ENCODE data around the gene ZDHHC17.
"Not testable (repeated sequence)": the region's sequence is repeated elsewhere in the genome, so short reads cannot be mapped to it uniquely, and the experiment has no call there.

Gene ZDHHC17, protein sequence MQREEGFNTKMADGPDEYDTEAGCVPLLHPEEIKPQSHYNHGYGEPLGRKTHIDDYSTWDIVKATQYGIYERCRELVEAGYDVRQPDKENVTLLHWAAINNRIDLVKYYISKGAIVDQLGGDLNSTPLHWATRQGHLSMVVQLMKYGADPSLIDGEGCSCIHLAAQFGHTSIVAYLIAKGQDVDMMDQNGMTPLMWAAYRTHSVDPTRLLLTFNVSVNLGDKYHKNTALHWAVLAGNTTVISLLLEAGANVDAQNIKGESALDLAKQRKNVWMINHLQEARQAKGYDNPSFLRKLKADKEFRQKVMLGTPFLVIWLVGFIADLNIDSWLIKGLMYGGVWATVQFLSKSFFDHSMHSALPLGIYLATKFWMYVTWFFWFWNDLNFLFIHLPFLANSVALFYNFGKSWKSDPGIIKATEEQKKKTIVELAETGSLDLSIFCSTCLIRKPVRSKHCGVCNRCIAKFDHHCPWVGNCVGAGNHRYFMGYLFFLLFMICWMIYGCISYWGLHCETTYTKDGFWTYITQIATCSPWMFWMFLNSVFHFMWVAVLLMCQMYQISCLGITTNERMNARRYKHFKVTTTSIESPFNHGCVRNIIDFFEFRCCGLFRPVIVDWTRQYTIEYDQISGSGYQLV

DNA sequence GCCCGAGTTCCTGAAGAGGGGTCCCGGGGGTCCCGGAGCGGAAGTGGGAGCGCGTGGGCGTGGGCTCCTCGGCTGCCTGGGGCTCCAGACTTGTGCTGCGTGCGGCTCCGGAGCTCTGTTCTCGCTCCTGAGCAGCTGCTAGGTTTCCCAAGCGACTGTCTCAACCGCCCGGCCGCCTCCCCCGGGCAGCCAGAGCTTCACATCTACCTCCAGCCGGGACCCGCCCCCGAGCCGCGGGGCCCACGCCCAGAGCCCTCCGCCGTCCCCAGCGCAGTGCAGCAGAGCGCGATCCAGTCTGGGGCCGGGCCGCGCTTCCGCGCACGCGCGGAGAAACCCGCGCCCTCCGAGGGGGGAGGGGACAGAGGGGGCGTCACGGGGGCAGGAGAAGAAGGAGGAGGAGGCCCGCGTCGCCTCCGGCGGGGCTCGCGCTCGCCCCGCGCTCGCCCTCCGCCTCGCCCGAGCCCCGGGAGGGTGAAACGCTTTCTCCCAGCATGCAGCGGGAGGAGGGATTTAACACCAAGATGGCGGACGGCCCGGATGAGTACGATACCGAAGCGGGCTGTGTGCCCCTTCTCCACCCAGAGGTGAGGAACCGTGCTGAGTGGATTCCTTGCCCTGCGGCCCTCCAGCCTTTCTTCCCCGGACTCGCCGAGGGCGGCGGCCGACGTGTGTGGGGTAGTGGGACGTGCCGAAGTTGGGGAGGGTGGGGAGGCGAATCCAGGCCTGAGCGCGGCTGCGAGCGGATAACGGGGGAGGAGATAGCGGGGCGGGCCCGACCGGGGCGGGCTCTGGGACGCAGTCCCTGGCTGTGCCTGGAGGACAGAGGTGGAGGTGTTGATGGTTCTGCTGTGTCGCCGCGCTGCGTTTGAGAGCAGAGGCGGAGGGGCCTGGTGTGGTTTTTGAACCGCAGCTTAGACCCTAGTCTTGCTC is at the start of gene ZDHHC17:
Gene ZDHHC17, plus strand, starts transcription at position 370 of the 930 bp plus-strand sequence. Its CDS starts 122 bp downstream, at position 492.
- DNase-seq (ENCODE audit: low spot score), result peak; percentile 89

DNA sequence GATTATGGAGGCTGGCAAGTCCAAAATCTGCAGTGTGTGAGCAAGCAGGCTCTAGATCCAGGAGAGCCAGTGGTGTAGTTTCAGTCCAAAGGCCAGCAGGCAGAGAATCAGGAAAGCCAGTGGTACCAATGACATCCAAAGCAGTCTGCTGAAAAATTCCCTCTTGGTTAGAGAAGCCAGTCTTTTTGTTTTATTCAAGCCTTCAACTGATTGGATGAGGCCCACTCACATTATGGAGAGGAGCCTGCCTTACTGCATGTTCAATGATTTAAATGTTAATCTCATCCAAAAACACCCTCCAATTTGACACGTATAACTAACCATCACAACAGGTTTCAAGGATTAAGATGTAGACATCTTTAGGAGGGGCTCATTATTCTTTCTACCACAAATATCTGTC is 49.5 kb upstream of the ZDHHC17 start:
- no peak for DNase-seq (ENCODE audit: low spot score)

DNA sequence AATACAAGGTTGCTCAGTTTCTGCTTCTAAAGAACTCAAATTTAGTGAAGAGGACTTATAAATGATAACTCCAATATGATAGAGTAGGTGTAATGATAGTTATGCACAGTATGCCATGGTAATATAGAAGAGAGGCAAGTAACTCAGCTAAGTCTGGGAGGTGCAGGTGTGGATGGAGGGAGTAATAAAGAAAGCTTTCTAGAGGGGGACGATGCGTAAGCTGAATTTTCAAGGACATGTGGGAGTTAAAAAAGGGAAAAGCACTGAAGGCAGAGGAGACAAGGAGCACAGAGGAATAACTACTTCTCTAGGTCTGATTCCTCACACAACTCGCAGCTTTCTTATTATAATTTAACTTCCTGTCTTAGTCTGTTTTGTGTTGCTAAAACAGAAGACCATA is 49.1 kb upstream of the ZDHHC17 start:
- no peak for DNase-seq (ENCODE audit: low spot score)

DNA sequence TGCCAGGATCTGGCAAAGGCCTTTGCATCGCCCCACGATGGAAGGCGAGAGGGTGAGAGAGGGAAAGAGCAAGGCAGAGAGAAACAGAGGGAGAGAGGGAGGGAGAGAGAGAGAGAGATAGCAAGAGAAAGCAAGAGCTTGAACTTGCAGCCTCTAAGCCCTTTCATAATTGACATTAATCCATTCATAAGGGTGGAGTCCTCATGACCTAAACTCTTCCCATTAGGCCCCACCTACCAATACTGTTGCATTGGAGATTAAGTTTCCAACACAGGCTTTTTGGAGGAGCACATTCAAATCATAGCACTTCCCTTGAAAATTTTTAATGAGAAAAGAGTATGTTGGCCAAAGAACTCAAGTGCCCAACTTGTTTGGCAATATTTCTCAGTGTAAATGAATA is 48.6 kb upstream of the ZDHHC17 start:
- no peak for DNase-seq (ENCODE audit: low spot score)

DNA sequence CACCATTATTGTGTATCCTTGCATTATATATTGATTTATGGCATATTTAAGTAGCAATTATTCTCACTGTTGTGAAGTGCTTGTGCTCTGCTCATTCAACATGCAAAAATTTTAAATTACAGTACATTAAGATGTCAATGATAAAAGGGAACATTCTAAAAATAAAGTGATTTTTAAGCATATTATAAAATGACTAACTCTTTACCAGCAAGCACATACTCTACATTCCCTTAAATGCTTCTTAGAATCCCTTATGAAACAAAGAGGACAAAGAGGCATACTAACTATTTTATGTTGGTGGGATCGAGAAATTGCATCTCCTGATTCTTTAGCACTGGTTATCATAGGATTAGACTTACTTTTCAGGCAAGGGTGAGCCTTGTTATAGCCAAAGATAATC is 46.6 kb upstream of the ZDHHC17 start:
- DNase-seq (ENCODE audit: low spot score), result no peak

DNA sequence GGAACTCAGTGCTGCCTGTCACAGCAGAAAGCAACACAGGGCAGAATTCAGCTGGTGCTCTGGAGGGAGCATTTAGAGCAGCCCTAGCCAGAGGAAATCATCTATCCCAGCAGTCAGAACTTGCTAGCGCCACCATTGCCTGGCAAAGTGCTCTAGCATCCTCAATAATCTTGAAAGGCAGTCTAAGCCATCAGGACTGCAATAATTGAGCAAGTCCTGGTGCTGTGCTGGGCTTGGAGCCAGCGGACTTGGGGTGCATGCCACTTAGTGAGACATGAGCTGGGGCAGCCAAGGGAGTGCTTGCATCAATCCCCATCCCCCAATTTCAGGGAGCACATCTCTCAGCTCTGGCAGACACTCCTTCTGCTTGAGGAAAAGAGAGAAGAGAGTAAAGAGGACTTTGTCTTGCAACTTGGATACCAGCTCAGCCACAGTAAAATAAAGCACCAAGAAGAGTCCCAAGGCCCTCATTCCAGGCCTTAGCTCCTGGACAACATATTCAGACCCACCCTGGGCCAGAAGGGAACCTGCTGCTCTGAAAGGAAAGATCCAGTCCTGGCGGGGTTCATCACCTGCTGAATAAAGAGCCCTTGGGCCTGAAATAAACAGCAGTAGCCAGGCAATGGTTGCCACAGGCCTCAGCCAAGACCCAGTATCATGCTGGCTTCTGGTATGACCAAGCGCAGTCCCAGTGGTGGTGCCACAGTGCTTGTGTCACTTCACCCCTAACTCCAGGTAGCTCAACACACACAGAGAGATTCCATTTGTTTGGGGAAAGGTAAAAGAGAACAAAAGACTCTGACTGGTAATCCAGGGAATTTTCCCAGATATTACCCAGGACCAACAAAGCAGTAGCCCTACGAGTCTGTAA is 44.5 kb upstream of the ZDHHC17 start:
- no peak for DNase-seq (ENCODE audit: low spot score)

DNA sequence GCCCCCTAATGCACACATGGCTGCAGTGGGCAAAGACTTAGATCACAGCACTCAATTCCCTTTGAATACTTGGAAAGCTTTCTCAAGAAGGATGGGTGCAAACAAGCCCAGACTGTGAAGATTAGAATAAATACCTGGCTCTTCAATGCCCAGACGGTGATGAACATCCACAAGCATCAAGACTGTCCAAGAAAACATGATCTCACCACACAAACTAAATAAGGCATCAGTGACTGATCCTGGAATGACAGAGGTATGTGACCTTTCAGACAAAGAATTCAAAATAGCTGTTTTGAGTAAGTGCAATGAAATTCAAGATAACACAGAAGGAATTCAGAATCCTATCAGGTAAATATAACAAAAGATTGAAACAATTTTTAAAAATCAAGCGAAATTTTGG is 43.8 kb upstream of the ZDHHC17 start:
- DNase-seq (ENCODE audit: low spot score), result peak; percentile 20

DNA sequence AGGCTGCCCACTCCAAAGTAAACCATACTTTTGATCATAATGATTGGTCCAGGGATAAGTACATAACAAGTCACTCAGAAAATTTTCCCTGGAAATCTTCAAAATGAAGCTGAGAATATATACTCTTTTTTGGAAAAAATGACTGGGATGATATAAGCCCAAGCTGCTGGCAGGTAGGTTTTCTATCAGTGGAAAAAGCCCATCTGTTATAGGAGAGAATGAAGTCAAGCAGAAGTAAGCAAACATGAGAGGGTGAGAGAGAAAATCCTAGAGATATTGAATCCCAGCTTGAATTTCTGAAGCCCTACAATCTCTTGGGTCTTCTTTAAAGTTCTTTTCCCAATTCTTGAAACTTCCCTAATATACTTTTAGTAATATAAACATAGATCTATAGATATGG is 37.3 kb upstream of the ZDHHC17 start:
- no peak for DNase-seq (ENCODE audit: low spot score)

DNA sequence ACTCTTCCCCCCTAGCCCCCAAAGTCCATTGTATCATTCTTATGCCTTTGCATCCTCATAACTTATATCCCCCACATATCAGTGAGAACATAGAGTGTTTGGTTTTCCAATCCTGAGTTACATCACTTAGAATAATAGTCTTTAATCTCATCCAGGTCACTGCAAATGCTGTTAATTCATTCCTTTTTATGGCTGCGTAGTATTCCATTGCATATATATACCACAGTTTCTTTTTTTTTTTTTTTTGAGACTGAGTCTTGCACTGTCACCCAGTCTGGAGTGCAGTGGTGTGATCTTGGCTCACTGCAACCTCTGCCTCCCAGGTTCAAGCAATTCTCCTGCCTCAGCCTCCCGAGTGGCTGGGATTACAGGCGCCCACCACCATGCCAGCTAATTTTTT is 31.7 kb upstream of the ZDHHC17 start:
- not testable (repeated sequence) for DNase-seq (ENCODE audit: low spot score)

DNA sequence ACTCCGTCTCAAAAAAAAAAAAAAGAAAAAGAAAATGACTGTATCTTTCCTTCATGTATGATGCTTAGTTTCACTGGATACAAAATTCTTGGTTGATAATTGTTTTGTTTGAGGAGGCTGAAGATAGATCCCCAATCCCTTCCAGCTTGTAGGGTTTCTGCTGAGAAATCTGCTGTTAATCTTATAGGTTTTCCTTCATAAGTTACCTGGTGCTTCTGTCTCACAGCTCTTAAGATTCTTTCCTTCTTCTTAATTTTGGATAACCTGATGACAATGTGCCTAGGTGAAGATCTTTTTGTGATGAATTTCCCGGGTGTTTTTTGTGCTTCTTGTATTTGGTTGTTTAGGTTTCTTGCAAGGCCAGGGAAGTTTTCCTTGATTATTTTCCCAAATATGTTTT is 26.2 kb upstream of the ZDHHC17 start:
- DNase-seq (ENCODE audit: low spot score), result not testable (repeated sequence)

DNA sequence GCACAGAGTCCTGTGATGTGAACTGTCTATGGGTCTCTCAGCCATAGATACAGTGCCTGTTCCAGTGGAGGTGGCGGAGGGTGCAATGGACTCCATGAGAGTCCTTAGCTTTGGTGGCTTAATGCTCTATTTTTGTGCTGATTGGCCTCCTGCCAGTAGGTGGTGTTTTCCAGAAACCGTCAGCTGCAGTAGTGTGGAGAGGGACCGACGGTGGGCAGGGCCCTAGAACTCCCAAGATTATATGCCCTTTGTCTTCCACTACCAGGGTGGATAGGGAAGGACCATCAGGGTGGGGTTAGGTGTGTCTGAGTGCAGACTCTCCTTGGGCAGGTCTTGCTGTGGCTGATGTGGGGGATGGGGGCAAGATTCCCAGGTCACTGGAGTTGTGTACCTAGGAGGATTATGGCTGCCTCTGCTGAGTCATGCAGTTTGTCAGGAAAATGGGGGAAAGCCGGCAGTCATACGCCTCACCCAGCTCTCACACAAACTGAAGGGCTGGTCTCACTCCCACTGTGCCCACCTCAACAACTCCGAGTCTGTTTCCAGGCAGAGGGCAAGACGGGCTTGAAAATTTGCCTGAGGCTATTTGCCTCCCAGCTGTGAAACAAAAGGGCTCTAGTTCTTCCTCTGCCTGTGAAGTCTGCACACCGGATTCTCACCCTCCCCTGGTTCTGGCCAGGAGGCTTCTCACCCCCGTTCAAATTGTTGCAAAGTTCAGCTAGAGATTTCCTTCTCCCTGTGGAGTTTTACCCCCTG is 24.9 kb upstream of the ZDHHC17 start:
- no peak for DNase-seq (ENCODE audit: low spot score)

DNA sequence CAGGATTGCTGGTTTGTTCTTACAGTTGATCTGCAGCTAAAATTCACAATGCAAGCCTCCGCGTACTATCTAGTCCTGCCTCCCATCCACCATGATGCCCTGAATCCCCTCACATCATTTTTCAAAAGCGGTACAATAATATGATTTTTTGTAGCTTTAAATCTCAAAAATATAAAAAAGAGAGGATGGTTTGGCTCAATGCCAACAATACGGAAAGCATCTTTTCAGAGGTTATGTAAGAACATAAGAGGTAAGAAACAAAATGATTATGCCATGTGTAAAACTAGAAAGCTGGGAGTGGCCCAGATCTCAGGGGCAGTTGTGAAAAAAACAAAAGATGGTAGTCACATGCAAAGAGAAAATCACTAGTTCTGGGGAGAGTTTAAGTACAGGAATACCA is 24.0 kb upstream of the ZDHHC17 start:
- DNase-seq (ENCODE audit: low spot score), result no peak

DNA sequence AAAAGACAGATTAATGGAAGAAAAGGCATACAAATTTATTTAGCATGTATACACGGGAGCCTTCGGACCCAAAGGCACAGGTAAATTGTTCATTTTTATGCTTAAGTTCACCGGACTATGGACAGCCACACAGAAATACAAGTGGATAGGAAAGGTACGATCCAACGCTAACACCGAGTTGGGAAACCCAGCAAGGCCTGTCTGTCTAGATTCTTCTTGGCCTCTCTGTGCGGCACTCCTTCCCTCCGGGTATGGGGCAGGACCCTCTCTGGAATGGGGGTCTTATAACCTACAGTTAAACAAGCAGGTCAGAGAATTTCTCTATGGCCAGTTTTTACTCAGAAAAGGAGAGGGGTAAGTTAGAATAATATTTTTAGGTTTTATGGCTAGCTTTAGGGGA is 23.4 kb upstream of the ZDHHC17 start:
- no peak for DNase-seq (ENCODE audit: low spot score)

DNA sequence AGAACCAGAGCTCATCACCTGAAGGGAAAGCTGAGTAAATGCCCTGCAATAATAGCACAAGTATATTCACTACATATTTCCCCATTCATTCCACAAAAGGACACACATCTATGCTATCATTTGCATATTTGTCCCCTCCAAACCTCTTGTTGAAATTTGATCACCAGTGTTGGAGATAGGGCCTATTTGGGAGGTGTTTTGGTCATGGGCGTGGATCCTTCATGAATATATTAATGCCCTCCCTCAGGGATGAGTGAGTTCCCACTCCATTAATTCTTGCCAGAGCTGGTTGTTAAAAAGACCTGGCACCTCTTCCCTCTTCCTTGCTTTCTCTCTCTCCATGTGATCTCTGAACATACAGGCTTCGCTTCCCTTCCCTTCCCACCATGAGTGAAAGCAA is 18.6 kb upstream of the ZDHHC17 start:
- no peak for DNase-seq (ENCODE audit: low spot score)

DNA sequence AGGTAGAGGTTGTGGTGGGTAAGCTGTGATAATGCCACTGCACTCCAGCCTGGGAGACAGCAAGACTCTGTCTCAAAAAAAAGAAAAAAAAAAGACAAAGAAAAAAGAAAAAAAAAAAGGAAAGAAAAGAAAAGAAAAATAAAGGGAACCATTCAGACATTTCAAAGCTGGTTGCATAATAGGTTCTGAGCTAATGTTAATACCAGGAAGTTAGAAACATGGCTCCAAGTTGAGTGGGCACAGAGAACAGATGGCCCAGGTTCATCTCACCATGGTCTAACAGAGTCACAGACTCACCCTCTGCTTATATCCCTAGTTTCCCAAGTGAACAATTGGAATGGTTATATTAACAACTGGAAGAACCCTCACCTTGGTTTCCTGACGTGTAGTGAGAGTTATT is 17.4 kb upstream of the ZDHHC17 start:
- DNase-seq (ENCODE audit: low spot score), result no peak

DNA sequence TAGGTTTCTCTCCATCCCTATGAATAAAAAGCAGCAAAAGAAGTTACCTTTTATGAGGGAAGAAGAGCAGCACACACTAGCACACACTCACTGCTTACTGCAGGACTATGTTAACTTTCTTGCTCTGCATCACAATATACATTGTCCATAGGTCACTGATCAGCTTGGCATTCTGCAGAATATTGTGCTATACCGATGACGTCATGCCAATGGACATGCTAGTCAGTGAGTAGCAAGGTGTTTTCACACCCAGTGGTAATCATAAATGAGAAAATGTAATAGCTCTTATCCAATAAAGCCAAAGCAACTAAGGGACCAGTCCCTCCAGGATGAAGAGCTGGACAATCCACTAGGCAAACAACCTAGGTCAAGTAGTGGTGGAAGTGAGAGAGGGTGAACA is 16.7 kb upstream of the ZDHHC17 start:
- DNase-seq (ENCODE audit: low spot score), result no peak

DNA sequence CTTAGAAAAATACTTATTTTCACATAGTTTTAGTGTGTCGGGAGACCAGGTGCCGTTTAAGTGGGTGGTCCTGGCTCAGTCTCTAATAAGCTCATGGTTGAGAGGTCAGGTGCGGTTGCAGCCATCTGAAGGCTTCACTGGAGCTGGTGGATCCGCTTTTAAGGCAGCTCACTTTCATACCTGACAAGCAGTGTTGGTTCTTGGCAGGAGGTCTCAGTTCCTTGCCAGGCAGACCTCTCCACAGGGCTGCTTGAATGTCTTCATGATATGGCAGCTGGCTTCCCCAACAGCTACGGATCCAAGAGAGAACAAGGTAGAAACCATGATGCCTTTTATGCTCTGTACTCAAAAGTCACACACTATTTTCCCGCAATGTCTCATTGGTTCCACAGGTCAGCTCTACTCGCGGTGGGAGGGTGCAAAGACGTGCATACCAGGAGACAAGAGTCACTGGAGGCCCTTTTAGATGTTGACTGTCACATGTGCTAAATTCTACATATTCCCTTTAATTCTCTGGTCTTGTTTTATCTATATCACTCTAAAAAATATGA is 8.0 kb upstream of the ZDHHC17 start:
- DNase-seq (ENCODE audit: low spot score), result no peak

DNA sequence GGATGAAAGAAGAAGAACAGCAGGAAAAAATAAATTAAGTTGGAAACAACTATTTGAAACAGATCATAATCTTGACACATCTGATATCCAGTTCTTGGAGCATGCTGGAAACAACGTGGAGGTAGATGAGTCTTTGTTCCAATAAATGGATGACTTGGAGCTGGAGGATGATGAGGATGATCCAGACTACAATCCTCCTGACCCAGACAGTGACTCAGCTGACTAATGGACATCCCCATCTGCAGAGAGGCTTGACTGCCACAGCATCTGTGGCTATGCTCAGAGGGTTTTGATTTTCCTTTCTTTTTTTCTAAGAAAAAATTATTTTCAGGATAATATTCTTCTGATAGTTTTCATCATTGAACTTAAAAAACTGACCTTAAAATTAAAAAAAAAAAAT is 6.2 kb upstream of the ZDHHC17 start:
- DNase-seq (ENCODE audit: low spot score), result no peak

DNA sequence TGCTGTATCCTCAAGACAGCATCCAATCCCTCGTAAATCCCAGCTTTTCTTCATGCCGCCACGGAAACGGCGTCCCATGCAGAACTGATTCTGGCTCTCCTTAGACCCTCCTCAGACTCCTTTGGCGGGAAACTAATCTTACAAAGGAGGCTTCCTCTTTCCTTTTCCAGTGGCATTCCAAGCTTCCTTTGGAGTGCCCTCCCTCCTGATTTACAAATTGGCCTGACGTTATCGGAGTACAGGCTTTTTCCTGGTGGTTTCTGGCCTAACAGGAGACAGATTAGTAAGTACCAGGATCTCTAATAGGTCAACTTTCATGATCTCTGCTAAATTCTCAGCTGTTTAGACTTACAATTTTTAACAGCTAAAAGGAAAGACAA is 1.3 kb upstream of the ZDHHC17 start:
- DNase-seq (ENCODE audit: low spot score), result no peak

DNA sequence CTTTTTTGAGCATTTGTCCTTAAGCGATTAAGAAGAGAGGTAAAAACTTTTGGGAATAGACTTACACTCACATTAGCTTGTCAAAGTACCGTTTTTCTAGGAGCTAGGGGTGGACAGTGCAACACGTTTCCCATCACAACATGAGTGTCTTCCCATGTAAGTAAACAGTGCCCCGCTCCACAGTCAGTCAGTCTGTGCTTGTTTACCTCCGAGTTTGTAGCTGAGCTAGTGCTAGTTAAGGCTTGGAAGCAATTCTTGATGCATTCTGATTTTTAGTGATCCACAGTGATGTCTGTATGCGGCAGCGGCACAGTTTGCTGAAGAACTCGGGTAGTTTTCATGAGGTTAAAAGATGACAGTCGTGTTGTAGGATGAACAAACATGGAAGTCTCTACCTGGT is 941 bp downstream of the ZDHHC17 start:
- DNase-seq (ENCODE audit: low spot score), result peak; percentile 38

DNA sequence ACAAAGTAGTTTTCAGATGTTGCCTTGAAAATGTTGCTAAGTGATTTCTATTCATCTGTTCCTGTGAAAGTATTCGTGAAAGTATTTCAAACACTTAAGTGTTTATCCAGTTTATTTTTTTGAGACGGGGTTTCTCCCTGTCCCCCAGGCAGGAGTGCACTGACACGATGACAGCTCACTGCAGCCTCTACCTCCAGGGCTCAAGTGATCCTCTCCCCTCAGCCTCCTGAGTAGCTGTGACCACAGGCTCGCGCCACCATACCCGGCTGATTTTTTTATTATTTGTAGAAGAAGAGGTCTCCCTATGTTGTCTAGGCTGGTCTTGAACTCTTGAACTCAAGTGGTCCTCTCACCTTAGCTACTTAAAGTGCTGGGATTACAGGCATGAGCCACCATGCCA is 1.7 kb downstream of the ZDHHC17 start:
- no peak for DNase-seq (ENCODE audit: low spot score)
